ENCODE results near the gene FAM131A. TPM values are rescaled to one million over a fixed set of nuclear protein-coding genes. Genes with fewer than 3 reads are reported as not detected.

FAM131A gene
- total RNA-seq, 1 donor from 2014 or later: 24.4 TPM

- no peak for DNase-seq (ENCODE audit: low spot score)
Measured at GRCh38 chr3:184373422-184373821, 36.0 kb downstream of the FAM131A start.

- no peak for DNase-seq (ENCODE audit: low spot score)
Measured at GRCh38 chr3:184375747-184376461, 38.5 kb downstream of the FAM131A start.

- DNase-seq (ENCODE audit: low spot score): no peak
Measured at GRCh38 chr3:184377374-184377773, 40.0 kb downstream of the FAM131A start.

GRCh38 chr3:184377882-184378445 lies 40.6 kb downstream of the FAM131A start, which contains the start of gene THPO:
Gene THPO (minus strand): TSS chr3:184378207. CDS start chr3:184376259, 1,948 bp downstream.
- no peak for DNase-seq (ENCODE audit: low spot score)

GRCh38 chr3:184378651-184379357 lies 41.4 kb downstream of the FAM131A start:
- DNase-seq (ENCODE audit: low spot score): no peak

- no peak for DNase-seq (ENCODE audit: low spot score)
Measured at GRCh38 chr3:184379358-184380184, 42.2 kb downstream of the FAM131A start, which contains the start of gene CHRD. Gene CHRD (plus strand): TSS chr3:184380054. CDS start chr3:184380319, 265 bp downstream.

GRCh38 chr3:184380185-184380626 lies 42.8 kb downstream of the FAM131A start:
- no peak for DNase-seq (ENCODE audit: low spot score)

- no peak for DNase-seq (ENCODE audit: low spot score)
Measured at GRCh38 chr3:184380627-184381260, 43.3 kb downstream of the FAM131A start.

- no peak for DNase-seq (ENCODE audit: low spot score)
Measured at GRCh38 chr3:184381261-184382224, 44.1 kb downstream of the FAM131A start.

GRCh38 chr3:184382326-184383032 lies 45.1 kb downstream of the FAM131A start:
- no peak for DNase-seq (ENCODE audit: low spot score)

- no peak for DNase-seq (ENCODE audit: low spot score)
Measured at GRCh38 chr3:184383033-184383740, 45.8 kb downstream of the FAM131A start.

- no peak for DNase-seq (ENCODE audit: low spot score)
Measured at GRCh38 chr3:184384342-184384741, 46.9 kb downstream of the FAM131A start.

GRCh38 chr3:184384856-184385422 lies 47.5 kb downstream of the FAM131A start:
- DNase-seq (ENCODE audit: low spot score): no peak

GRCh38 chr3:184386047-184386806 lies 48.8 kb downstream of the FAM131A start:
- no peak for DNase-seq (ENCODE audit: low spot score)

GRCh38 chr3:184387174-184387714 lies 49.8 kb downstream of the FAM131A start:
- DNase-seq (ENCODE audit: low spot score): no peak

- DNase-seq (ENCODE audit: low spot score): no peak
Measured at GRCh38 chr3:184388164-184388935, 51.0 kb downstream of the FAM131A start.

Data from mesenteric fat pad (tissue), 1 donor.